GM23248 (cell line): Measurements from ENCODE around the gene FSD2. TPM values are rescaled to one million over a fixed set of nuclear protein-coding genes. Genes with fewer than 3 reads are reported as not detected.
"Not testable (repeated sequence)": the region's sequence is repeated elsewhere in the genome, so short reads cannot be mapped to it uniquely, and the experiment has no call there.

Experiments
- DNase-seq: peaks from one replicate; pipeline ENCODE4 v3.0.0-alpha.2; 2015
- H2AFZ ChIP-seq: fragments of 200-600 bp; sonication (generic); 2 replicates; pipeline ENCODE4 v1.6.1; 2016; ENCODE audit warnings: antibody characterized with exemption
- H3F3A ChIP-seq: fragments of 200-600 bp; sonication (generic); 2 replicates; pipeline ENCODE4 v1.6.1; 2016; ENCODE audit warnings: mild to moderate bottlenecking, antibody characterized with exemption, mixed run types; ENCODE audit not compliant: insufficient read depth
- H3K27ac ChIP-seq: fragments of 200-600 bp; sonication (generic); 2 replicates; pipeline ENCODE4 v1.5.1; 2016; ENCODE audit warnings: mild to moderate bottlenecking
- H3K27me3 ChIP-seq: fragments of 200-600 bp; sonication (generic); replicated peaks from 2 replicates; pipeline ENCODE4 v1.6.1; 2016; ENCODE audit warnings: mild to moderate bottlenecking; ENCODE audit not compliant: insufficient read depth
- H3K36me3 ChIP-seq: fragments of 200-600 bp; sonication (generic); 2 replicates; pipeline ENCODE4 v1.6.1; 2016; ENCODE audit warnings: low read depth, mild to moderate bottlenecking
- H3K4me1 ChIP-seq: fragments of 200-600 bp; sonication (generic); 2 replicates; pipeline ENCODE4 v1.6.1; 2016; ENCODE audit warnings: mild to moderate bottlenecking; ENCODE audit not compliant: insufficient read depth
- H3K4me2 ChIP-seq: fragments of 200-600 bp; sonication (generic); one replicate; pipeline ENCODE4 v1.6.1; 2016; ENCODE audit warnings: mild to moderate bottlenecking; ENCODE audit not compliant: unreplicated experiment
- H3K4me3 ChIP-seq: fragments of 200-600 bp; sonication (generic); 2 replicates; pipeline ENCODE4 v1.5.1; 2016; ENCODE audit warnings: mild to moderate bottlenecking
- H3K79me2 ChIP-seq: fragments of 200-600 bp; sonication (generic); 2 replicates; pipeline ENCODE4 v1.6.1; 2016; ENCODE audit warnings: mild to moderate bottlenecking; ENCODE audit not compliant: insufficient read depth
- H3K9ac ChIP-seq: fragments of 200-600 bp; sonication (generic); 2 replicates; pipeline ENCODE4 v1.6.1; 2016; ENCODE audit warnings: mild to moderate bottlenecking
- H3K9me2 ChIP-seq: fragments of 200-600 bp; sonication (generic); 2 replicates; pipeline ENCODE4 v1.6.1; 2016; ENCODE audit warnings: mixed run types, mild to moderate bottlenecking, moderate library complexity; ENCODE audit not compliant: insufficient read depth
- H3K9me3 ChIP-seq: fragments of 200-600 bp; sonication (generic); one replicate; pipeline ENCODE4 v1.6.1; 2017; ENCODE audit warnings: low read depth
- H4K20me1 ChIP-seq: fragments of 200-600 bp; sonication (generic); 2 replicates; pipeline ENCODE4 v1.6.0; 2016; ENCODE audit not compliant: insufficient read depth
- EZH2 ChIP-seq: fragments of 200-600 bp; sonication (generic); IDR thresholded peaks from 2 replicates; pipeline ENCODE4 v1.6.1; 2018; ENCODE audit warnings: antibody characterized with exemption, mild to moderate bottlenecking; ENCODE audit not compliant: insufficient read depth, poor library complexity, severe bottlenecking
- EZH2phosphoT487 ChIP-seq: fragments of 200-600 bp; sonication (generic); IDR thresholded peaks from 2 replicates; pipeline ENCODE4 v1.6.1; 2018; ENCODE audit warnings: antibody characterized with exemption, moderate library complexity, mild to moderate bottlenecking, low read depth; ENCODE audit not compliant: insufficient read depth
- WGBS, 2 experiments: methylation state at CpG; one replicate each; pipeline ENCODE4 v1.1.6; 2015 to 2017; ENCODE audit warnings: low lambda C conversion rate in 2 of 2, low coverage in 1 of 2; ENCODE audit errors: missing lambda C conversion rate in 2 of 2; 5-methylcytosine and 5-hydroxymethylcytosine counted together
- in situ Hi-C: fragments of 300-500 bp; cut with MboI; formaldehyde crosslinking; loops from 2 replicates; pipeline ENCODE4 v1.15.0; 2020
- polyA plus RNA-seq: library from polyadenylated mRNA; unstranded; fragments of >200 nt; fragmentation: Nextera tagmentation; extraction: Ambion mirVana; gene quantifications from 2 replicates; pipeline ENCODE4 v1.2.1, GENCODE V29; 2016
- total RNA-seq: library from RNA; depleted of rRNA; stranded (reverse); fragments of >200 nt; shearing (Covaris generic); gene quantifications from 2 replicates; pipeline ENCODE4 v1.2.3, GENCODE V29; 2014

The FSD2 gene
- total and polyA plus RNA-seq, 2 experiments from 2014 or later: 0.08 TPM; not detected in 1

DNA sequence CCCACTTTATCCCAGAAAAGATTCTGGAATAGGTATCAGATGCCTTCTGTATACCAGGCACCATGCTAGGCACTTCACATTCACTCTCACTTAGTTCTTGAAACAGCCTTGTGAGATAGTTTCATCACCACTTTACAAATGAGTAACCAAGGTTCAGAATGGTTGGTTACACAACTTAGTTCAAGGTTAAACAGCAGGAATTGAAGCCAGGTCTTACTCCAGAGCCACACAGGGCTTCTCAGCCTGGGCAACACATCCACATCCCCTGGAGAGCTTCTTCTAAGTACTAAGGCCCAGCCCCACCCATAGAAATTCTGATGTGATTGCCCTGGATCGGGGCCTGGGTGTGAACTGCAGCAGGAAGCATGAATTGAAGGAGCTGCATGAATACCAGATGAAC is 22.2 kb upstream of the FSD2 start:
- peaks cover 10% of the 10 kb centered on the region; the same call in 1 of the 2 replicates for H3K79me2 ChIP-seq
- WGBS, 2 experiments: 40 to 65% methylated on average over 1 of the region's 1 CpG
- H3K4me2 ChIP-seq: no peak overlapping the region
- no peak overlapping the region for H3K9ac ChIP-seq
- no peaks in the 10 kb centered on the region for H3K9me3 ChIP-seq
- no peak overlapping the region for H3K4me3 ChIP-seq
- peak overlapping the region; percentile 35 for H3K27ac ChIP-seq
- no peak overlapping the region for H2AFZ ChIP-seq
- in situ Hi-C loops: no loop called here
- H3K27me3 ChIP-seq: no peaks in the 10 kb centered on the region
- H3K9me2 ChIP-seq: no peaks in the 10 kb centered on the region
- peak; percentile 67 for DNase-seq
- TF ChIP-seq EZH2: no peak
- no peak for TF ChIP-seq EZH2phosphoT487
- peaks cover 20% of the 10 kb centered on the region for H3K4me1 ChIP-seq
- peaks cover 73% of the 10 kb centered on the region for H3K36me3 ChIP-seq
- no peaks in the 10 kb centered on the region for H4K20me1 ChIP-seq
- peaks cover 51% of the 10 kb centered on the region for H3F3A ChIP-seq

DNA sequence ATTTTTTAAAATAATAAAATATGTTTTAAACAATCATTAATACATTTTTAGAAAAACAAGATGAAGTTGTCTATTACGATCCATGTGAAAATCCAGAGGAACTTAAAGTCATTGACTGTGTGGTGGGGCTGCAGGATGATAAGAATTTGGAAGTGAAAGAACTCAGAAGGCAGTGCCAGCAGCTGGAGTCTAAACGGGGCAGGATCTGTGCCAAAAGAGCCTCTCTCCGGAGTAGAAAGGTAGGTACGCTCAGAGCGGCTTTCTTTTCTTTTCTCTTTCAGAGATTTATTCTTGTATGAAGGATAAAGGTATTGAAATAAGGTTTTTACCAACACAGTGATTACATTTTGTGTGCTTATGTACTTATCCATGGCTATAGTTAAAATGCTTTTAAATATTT is 17.2 kb upstream of the FSD2 start:
- H3K9me3 ChIP-seq: no peaks in the 10 kb centered on the region
- H3K9me2 ChIP-seq: no peaks in the 10 kb centered on the region
- no peak overlapping the region for H3K27ac ChIP-seq
- no peak for TF ChIP-seq EZH2
- no peak for TF ChIP-seq EZH2phosphoT487
- H4K20me1 ChIP-seq: no peaks in the 10 kb centered on the region
- H3K9ac ChIP-seq: no peak overlapping the region
- in situ Hi-C loops: no loop called here
- H3F3A ChIP-seq: peaks cover 49% of the 10 kb centered on the region
- H2AFZ ChIP-seq: no peak overlapping the region
- H3K4me2 ChIP-seq: no peak overlapping the region
- 85 to 89% methylated on average over 5 of the region's 5 CpGs for WGBS, 2 experiments
- no peak for DNase-seq
- H3K36me3 ChIP-seq: peaks cover 72% of the 10 kb centered on the region
- no peak overlapping the region for H3K4me3 ChIP-seq
- H3K27me3 ChIP-seq: no peaks in the 10 kb centered on the region
- H3K4me1 ChIP-seq: peaks cover 18% of the 10 kb centered on the region
- peaks cover 38% of the 10 kb centered on the region for H3K79me2 ChIP-seq

DNA sequence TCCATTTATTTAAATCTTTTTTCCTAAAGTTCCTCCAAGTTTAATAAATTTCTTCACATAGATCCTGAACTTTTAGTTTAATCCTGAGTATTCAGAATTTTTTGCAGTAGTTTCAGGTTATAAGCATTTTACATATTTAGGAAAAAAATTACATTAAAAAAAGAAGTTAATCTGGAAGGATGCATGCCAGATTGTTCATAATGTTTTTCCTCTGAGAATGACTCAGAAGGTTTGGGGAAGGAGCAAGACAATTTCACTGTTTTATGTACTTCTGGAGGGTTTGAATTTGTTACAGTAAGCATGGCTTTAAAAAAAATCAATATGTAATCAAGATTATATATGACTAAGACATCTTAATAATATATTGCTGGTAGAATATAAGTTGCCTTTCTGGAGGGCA is 16.0 kb upstream of the FSD2 start:
- H3K9ac ChIP-seq, H3K27me3 ChIP-seq, H4K20me1 ChIP-seq, in situ Hi-C loops, H3K4me3 ChIP-seq, H3K9me2 ChIP-seq, H3K9me3 ChIP-seq, H2AFZ ChIP-seq: not testable (repeated sequence)
- Histone ChIP-seq H3K36me3 (peaks cover 74% of the 10 kb centered on the region), H3K79me2 (peaks cover 49% of the 10 kb centered on the region), H3K4me1 (peaks cover 16% of the 10 kb centered on the region), H3K4me2 (peak overlapping the region; percentile 8), H3K27ac (peak overlapping the region; percentile 31), H3F3A (peaks cover 40% of the 10 kb centered on the region)
- DNase-seq: peak; percentile 59

DNA sequence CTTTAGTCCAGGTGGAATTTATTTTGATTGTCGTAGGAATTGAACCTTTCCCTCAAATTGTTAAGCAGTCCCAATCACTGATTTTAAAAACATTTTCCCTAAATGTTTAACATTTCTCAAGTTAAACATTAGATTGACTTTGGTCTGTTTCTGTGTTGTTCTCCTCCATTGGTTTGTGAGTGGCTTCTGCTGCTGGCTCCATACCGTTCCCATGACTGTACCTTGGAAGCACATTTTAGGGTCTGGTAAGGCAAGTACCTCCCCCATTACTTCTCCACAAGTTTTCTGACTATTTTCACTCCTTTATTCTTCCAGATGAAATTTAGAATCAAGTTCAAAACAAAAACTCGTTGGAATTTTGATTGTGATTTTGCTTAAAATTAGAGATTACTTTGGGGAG is 15.5 kb upstream of the FSD2 start:
- H3K9me2 ChIP-seq, H3K27me3 ChIP-seq, H4K20me1 ChIP-seq, H3K9ac ChIP-seq, H3K4me3 ChIP-seq, H3K9me3 ChIP-seq, H3K4me2 ChIP-seq, H2AFZ ChIP-seq, in situ Hi-C loops: not testable (repeated sequence)
- H3K36me3 ChIP-seq: peaks cover 73% of the 10 kb centered on the region
- H3K27ac ChIP-seq: peak overlapping the region; percentile 31
- H3F3A ChIP-seq: peaks cover 35% of the 10 kb centered on the region
- 51 to 60% methylated on average over 3 of the region's 3 CpGs for WGBS, 2 experiments
- peaks cover 54% of the 10 kb centered on the region for H3K79me2 ChIP-seq
- peak; percentile 54 for DNase-seq
- H3K4me1 ChIP-seq: peaks cover 16% of the 10 kb centered on the region

DNA sequence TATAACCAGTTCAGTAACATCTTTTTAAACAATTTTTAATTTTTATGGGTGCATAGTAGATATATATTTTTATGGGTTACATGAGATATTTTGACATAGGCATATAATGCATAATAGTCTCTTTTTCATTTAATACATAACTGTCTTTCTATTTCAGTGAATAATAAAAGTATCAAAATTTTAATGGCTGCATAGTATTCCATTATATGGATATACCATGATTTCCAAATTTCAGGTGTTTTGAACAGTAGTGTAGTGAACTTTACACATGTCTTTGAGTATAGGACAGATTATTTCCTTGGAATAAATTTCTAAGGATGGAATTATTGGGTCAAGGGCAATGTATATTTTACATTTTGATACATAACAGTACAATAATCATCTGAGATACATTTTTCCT is 14.3 kb upstream of the FSD2 start:
- H3K79me2 ChIP-seq: peaks cover 58% of the 10 kb centered on the region
- H3K36me3 ChIP-seq: peaks cover 66% of the 10 kb centered on the region
- no peaks in the 10 kb centered on the region for H4K20me1 ChIP-seq
- H3K27me3 ChIP-seq: no peaks in the 10 kb centered on the region
- H3K9ac ChIP-seq: no peak overlapping the region
- H3K9me2 ChIP-seq: no peaks in the 10 kb centered on the region
- no peak overlapping the region for H3K27ac ChIP-seq
- H3K4me3 ChIP-seq: no peak overlapping the region
- in situ Hi-C loops: no loop called here
- no peak overlapping the region for H3K4me2 ChIP-seq
- TF ChIP-seq EZH2 (no peak), EZH2phosphoT487 (no peak)
- no peak overlapping the region for H2AFZ ChIP-seq
- H3K4me1 ChIP-seq: peaks cover 16% of the 10 kb centered on the region
- H3F3A ChIP-seq: peaks cover 35% of the 10 kb centered on the region
- no peaks in the 10 kb centered on the region for H3K9me3 ChIP-seq
- DNase-seq: no peak
